DND-41 (cell line): Measurements from ENCODE around the gene POU3F1.

ENCODE experiments used
- ATAC-seq: fragments of 200-7000 bp; cut with Tn5 transposase; 3 replicates; pipeline ENCODE4 v1.9.1; 2021; ENCODE audit warnings: low read depth; ENCODE audit not compliant: insufficient read depth
- DNase-seq: peaks from one replicate; pipeline ENCODE4 v3.0.0-alpha.2; 2020
- H2AFZ ChIP-seq: 2 replicates; pipeline ENCODE4 v1.6.0; 2012; ENCODE audit warnings: low read depth, low read length
- H3K27ac ChIP-seq: 2 replicates; pipeline ENCODE4 v1.5.1; 2012; ENCODE audit warnings: low read length, inconsistent platforms
- H3K27me3 ChIP-seq: fragments of 200-600 bp; sonication (generic); 2 replicates; pipeline ENCODE4 v1.6.0; 2012; ENCODE audit warnings: low read length, mild to moderate bottlenecking, inconsistent platforms; ENCODE audit not compliant: insufficient read depth, poor library complexity
- H3K36me3 ChIP-seq: 2 replicates; pipeline ENCODE4 v1.5.1; 2012; ENCODE audit warnings: low read length, inconsistent platforms; ENCODE audit not compliant: insufficient read depth
- H3K4me1 ChIP-seq: 2 replicates; pipeline ENCODE4 v1.5.1; 2012; ENCODE audit warnings: mild to moderate bottlenecking, low read length; ENCODE audit not compliant: insufficient read depth
- H3K4me2 ChIP-seq: 2 replicates; pipeline ENCODE4 v1.6.0; 2012; ENCODE audit warnings: mild to moderate bottlenecking, moderate library complexity, low read length, inconsistent platforms; ENCODE audit not compliant: insufficient read depth
- H3K4me3 ChIP-seq, 2 experiments: fragments of 200-600 bp in 1 of 2; shearing (Covaris generic) in 1 of 2; 2 replicates each; pipeline ENCODE4 v1.5.1; 2012 to 2016; ENCODE audit warnings: inconsistent platforms in 2 of 2, low read length in 2 of 2, mild to moderate bottlenecking in 2 of 2, low read depth in 1 of 2, moderate library complexity in 1 of 2
- H3K79me2 ChIP-seq: 2 replicates; pipeline ENCODE4 v1.6.0; 2012; ENCODE audit warnings: low read length, inconsistent platforms; ENCODE audit not compliant: insufficient read depth
- H3K9ac ChIP-seq: 2 replicates; pipeline ENCODE4 v1.6.0; 2012; ENCODE audit warnings: low read depth, mild to moderate bottlenecking, inconsistent platforms, low read length, moderate library complexity
- H3K9me3 ChIP-seq: 2 replicates; pipeline ENCODE4 v1.5.1; 2012; ENCODE audit warnings: low read length, moderate library complexity, mild to moderate bottlenecking, inconsistent platforms; ENCODE audit not compliant: insufficient read depth, severe bottlenecking
- H4K20me1 ChIP-seq: 2 replicates; pipeline ENCODE4 v1.6.0; 2012; ENCODE audit warnings: low read length; ENCODE audit not compliant: insufficient read depth
- CTCF ChIP-seq: IDR thresholded peaks from 2 replicates; pipeline ENCODE4 v1.5.1; 2012; ENCODE audit warnings: borderline replicate concordance, low read length, moderate library complexity, mild to moderate bottlenecking; ENCODE audit not compliant: poor library complexity, severe bottlenecking; ENCODE audit errors: extremely low read depth
- EZH2 ChIP-seq: IDR thresholded peaks from 3 replicates; pipeline ENCODE4 v1.6.1; 2012; ENCODE audit warnings: borderline replicate concordance, low read depth, mild to moderate bottlenecking, moderate library complexity, low read length, inconsistent platforms; ENCODE audit not compliant: severe bottlenecking

The POU3F1 gene

GRCh38 chr1:38003261-38004250, 43.0 kb downstream of the POU3F1 start:
- no peaks in the 10 kb centered on the region; the same call in 1 of the 2 replicates for H4K20me1 ChIP-seq
- peak overlapping the region; percentile 88 for H3K4me2 ChIP-seq
- no peak for TF ChIP-seq CTCF
- TF ChIP-seq EZH2 = no peak
- DNase-seq (no peak), ATAC-seq (no peak)
- peak overlapping the region; percentile 56; the same call in 1 of the 2 replicates for H3K9ac ChIP-seq
- H3K27me3 ChIP-seq = no peaks in the 10 kb centered on the region
- no peaks in the 10 kb centered on the region for H3K9me3 ChIP-seq
- H3K27ac ChIP-seq = no peak overlapping the region
- 0 out of 4 replicates have a peak overlapping the region, but pooled peaks of 1 of the 2 experiments have one; percentile 69 for H3K4me3 ChIP-seq
- H2AFZ ChIP-seq = no peak overlapping the region
- H3K4me1 ChIP-seq = peaks cover 21% of the 10 kb centered on the region
- no peaks in the 10 kb centered on the region for H3K79me2 ChIP-seq
- peaks cover 3% of the 10 kb centered on the region for H3K36me3 ChIP-seq

GRCh38 chr1:38000529-38001455, 45.8 kb downstream of the POU3F1 start:
- ATAC-seq (no peak), DNase-seq (no peak)
- Histone ChIP-seq H3K9me3 (no peaks in the 10 kb centered on the region), H2AFZ (no peak overlapping the region), H3K36me3 (peaks cover 18% of the 10 kb centered on the region), H3K4me1 (peaks cover 18% of the 10 kb centered on the region), H3K4me2 (no peak overlapping the region), H3K27ac (no peak overlapping the region), H3K9ac (no peak overlapping the region), H3K4me3 (no peak overlapping the region), H3K27me3 (no peaks in the 10 kb centered on the region), H4K20me1 (no peaks in the 10 kb centered on the region; the same call in 1 of the 2 replicates), H3K79me2 (no peaks in the 10 kb centered on the region)
- TF ChIP-seq CTCF = no peak
- TF ChIP-seq EZH2 = no peak

GRCh38 chr1:38000233-38000528, 46.4 kb downstream of the POU3F1 start:
- Histone ChIP-seq H3K9ac (no peak overlapping the region; the same call in 1 of the 2 replicates), H3K4me2 (no peak overlapping the region)

More at GRCh38 chr1:38000233-38000528, 46.4 kb downstream of the POU3F1 start:
- DNase-seq (no peak), ATAC-seq (no peak)
- TF ChIP-seq CTCF (no peak), EZH2 (no peak)
- H3K4me3 ChIP-seq = no peak overlapping the region
- no peaks in the 10 kb centered on the region for H3K79me2 ChIP-seq
- peaks cover 18% of the 10 kb centered on the region for H3K36me3 ChIP-seq
- H3K9me3 ChIP-seq = no peaks in the 10 kb centered on the region
- no peaks in the 10 kb centered on the region; the same call in 1 of the 2 replicates for H4K20me1 ChIP-seq
- no peak overlapping the region for H2AFZ ChIP-seq
- H3K27ac ChIP-seq = no peak overlapping the region
- peaks cover 16% of the 10 kb centered on the region for H3K4me1 ChIP-seq
- no peaks in the 10 kb centered on the region for H3K27me3 ChIP-seq
